ENCODE measurements around the gene MDFIC. TPM values are rescaled to one million over a fixed set of nuclear protein-coding genes. Genes with fewer than 3 reads are reported as not detected.

MDFIC gene
- total RNA-seq, 1 donor: 72.1 TPM

DNA sequence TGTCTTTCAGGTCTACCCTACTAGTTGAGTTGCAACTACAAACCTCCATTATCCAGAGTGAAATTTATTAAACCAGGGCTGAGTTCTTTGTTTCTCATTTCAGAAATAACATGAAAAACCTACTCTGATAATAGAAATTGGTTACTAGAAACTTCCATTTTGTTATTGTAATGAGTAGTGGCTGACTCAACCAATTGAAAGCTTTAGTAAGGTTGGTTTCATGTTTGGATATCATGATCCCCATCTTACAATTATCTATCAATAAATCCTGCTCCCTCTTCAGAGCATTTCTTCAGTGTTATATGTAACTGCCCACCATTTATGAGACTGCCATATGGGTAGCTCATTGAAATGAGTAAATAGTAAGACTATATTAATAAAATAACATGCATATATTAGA lies 16.9 kb downstream of the MDFIC start:
- DNase-seq (ENCODE audit: low read depth): no peak
- TF ChIP-seq, protein P1, sequence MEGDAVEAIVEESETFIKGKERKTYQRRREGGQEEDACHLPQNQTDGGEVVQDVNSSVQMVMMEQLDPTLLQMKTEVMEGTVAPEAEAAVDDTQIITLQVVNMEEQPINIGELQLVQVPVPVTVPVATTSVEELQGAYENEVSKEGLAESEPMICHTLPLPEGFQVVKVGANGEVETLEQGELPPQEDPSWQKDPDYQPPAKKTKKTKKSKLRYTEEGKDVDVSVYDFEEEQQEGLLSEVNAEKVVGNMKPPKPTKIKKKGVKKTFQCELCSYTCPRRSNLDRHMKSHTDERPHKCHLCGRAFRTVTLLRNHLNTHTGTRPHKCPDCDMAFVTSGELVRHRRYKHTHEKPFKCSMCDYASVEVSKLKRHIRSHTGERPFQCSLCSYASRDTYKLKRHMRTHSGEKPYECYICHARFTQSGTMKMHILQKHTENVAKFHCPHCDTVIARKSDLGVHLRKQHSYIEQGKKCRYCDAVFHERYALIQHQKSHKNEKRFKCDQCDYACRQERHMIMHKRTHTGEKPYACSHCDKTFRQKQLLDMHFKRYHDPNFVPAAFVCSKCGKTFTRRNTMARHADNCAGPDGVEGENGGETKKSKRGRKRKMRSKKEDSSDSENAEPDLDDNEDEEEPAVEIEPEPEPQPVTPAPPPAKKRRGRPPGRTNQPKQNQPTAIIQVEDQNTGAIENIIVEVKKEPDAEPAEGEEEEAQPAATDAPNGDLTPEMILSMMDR (IDR thresholded peaks at IDR 0.05; ENCODE audit: insufficient read depth, low read length): no peak
- no peak overlapping the region for H3K4me3 ChIP-seq (ENCODE audit: low read depth, low read length)

DNA sequence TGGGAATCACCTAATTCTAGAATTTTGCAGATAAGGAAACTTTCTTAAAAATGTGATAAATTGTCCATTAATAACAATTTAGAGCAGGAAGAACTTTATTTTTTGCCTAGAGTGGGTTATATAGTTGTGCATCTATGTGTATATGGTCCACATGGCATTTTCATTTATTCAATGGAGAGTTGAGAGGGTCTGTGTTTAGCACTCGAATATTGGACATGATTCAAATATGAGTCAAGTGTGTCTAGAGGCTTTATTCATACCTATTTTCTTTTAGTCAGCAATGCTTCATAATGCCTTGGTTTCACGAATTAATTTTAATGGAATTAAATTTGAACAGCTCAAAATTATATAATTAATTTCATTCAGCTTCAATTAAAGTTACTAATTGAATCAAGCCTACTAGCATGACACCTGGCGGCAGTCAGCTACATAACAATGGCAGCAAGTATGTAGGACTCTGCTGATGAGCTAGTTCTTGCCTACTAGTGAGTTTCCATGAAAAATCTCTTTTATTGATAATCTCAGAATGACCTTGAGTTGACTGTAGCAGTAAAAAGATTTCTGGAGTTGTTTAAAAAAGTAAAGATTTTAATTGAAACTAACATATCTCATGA lies 17.7 kb downstream of the MDFIC start:
- TF ChIP-seq, protein P1 (IDR thresholded peaks at IDR 0.05; ENCODE audit: insufficient read depth, low read length): no peak

DNA sequence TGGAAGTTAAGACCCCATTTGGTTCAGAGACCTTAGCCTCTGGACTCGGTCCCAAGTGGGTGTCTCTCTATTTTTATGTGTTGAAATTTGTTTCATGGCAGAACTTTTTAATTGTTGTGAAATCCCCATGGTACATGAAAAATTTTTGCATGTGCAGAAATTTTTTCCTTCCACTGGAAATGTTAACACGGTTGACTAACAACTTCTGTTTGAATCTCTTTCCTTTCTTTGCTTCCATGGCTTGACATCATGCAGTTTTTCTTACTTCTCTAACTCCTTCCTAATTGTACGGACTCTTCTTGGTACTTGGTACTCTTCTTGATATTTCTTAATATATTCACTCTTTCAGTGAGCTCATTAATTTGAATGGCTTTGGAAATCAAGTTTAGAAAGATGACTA lies 18.3 kb downstream of the MDFIC start:
- TF ChIP-seq, protein P1 (IDR thresholded peaks at IDR 0.05; ENCODE audit: insufficient read depth, low read length): no peak
- no peak overlapping the region for H3K4me3 ChIP-seq (ENCODE audit: low read depth, low read length)
- DNase-seq (ENCODE audit: low read depth): no peak

More for the DNA sequence above, 17.7 kb downstream of the MDFIC start:
- no peak for DNase-seq (ENCODE audit: low read depth)
- H3K4me3 ChIP-seq (ENCODE audit: low read depth, low read length): no peak overlapping the region

DNA sequence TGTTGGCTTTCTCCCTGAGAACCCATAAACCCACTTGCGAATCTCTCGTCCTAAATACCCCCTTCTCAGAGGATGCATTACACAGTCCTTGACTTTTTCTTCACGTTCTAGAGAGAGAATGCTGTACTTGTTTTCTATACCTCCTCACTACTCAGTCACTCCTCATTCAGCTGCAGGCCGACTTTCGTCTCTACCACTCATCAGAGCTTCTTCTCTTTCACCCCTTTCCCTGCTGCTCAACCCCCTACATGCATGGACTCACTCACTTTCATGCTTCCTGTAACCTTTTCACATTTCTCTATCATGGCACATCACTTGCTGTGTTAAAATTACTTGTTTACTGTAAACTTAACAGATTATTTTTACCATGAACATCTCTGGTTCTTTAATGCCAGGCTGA lies 19.8 kb downstream of the MDFIC start:
- no peak overlapping the region for H3K4me3 ChIP-seq (ENCODE audit: low read depth, low read length)
- DNase-seq (ENCODE audit: low read depth): no peak
- TF ChIP-seq, protein P1 (IDR thresholded peaks at IDR 0.05; ENCODE audit: insufficient read depth, low read length): no peak

DNA sequence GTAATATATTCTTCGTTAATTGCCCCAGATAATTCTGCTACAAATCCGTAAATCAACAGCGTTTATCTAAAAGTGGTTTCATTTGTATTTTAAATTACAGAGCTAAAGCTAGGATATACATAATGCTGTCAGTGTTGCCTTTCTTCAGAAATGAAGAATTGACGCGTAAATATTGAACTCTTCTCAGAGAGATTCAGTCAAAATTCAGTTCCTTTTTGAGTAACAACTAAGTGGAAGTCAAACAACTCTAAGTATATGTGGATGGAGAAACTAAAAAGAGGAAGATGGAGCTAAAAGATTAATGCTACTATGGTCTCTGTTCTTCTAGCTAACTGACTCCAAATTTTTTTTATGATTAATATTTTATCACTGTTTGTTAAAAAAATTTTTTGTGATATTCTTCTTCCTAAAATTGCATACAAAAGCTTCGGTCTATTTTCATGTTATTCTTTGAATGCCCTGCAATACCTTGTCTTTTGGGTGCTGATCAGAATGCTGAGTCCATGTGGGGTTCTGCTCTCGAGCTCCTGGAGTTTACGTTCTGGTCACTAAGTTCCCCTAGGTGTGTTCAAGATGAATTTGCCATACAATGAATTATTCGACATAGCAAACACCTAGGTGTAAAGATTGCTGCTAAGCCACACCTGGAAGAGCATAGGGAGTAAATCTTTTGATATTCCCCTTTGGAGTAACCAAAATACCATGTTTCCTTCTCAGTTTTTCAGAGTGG lies 20.7 kb downstream of the MDFIC start:
- TF ChIP-seq, protein P1 (IDR thresholded peaks at IDR 0.05; ENCODE audit: insufficient read depth, low read length): no peak
- no peak overlapping the region for H3K4me3 ChIP-seq (ENCODE audit: low read depth, low read length)
- no peak for DNase-seq (ENCODE audit: low read depth)

DNA sequence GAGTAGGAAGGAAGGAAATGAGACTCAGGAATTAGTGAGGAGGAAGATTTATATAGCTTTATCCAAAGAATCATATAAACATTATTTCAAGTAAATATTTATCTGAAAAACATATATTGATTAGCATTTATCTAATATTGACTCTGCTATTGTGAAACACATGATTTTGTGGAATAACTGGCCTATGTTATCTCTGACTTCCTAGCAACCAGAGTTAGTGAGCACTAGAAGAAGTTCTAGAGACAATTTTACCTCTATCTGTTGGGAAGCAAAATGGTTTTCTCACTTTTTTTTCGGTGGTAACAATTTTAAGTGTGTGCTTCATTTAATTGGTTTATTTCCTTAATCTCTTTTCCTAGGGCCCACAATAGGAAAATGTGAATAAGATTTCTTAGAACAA lies 21.6 kb downstream of the MDFIC start:
- TF ChIP-seq, protein P1 (IDR thresholded peaks at IDR 0.05; ENCODE audit: insufficient read depth, low read length): no peak
- no peak for DNase-seq (ENCODE audit: low read depth)
- no peak overlapping the region for H3K4me3 ChIP-seq (ENCODE audit: low read depth, low read length)

Measured in fibroblast of the aortic adventitia (primary cell).